ENCODE results near the gene LGI1.

Gene LGI1

DNA sequence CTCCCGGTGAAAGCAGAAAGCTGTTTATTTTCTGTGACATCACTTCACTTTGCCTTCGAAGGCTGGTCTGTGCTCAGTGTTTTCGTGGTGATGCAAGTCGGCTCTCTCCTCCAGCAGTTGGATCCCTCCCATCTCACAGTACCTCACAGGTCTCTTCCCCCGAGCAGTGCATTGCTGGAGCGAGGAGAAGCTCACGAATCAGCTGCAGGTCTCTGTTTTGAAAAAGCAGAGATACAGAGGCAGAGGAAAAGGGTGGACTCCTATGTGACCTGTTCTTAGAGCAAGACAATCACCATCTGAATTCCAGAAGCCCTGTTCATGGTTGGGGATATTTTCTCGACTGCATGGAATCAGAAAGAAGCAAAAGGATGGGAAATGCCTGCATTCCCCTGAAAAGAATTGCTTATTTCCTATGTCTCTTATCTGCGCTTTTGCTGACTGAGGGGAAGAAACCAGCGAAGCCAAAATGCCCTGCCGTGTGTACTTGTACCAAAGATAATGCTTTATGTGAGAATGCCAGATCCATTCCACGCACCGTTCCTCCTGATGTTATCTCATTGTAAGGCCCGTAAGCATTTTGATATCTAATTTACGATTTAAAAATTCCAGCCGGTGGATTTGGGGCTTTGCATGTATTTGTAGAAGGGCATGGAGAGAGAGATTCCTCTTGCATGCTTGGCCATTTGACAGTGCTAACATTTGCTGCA is at the start of gene LGI1:
LGI1 (plus strand) TSS at position 136 of the 707 bp plus-strand sequence; CDS start at position 345, 209 bp downstream.
- DNase-seq: peak in 8 of 10 donors; percentile 33 to 93 (median 64)
- intact Hi-C loops (cut with DNase I): loop anchor here (2.0 to 10.0 kb wide), 2 partner anchors 55 to 57 kb away; partner anchors contain the start of gene FRA10AC1

GRCh38 chr10:93710333-93710909 is 47.3 kb upstream of the LGI1 start:
- intact Hi-C loops (cut with DNase I): no loop called here
- DNase-seq: no peak

DNA sequence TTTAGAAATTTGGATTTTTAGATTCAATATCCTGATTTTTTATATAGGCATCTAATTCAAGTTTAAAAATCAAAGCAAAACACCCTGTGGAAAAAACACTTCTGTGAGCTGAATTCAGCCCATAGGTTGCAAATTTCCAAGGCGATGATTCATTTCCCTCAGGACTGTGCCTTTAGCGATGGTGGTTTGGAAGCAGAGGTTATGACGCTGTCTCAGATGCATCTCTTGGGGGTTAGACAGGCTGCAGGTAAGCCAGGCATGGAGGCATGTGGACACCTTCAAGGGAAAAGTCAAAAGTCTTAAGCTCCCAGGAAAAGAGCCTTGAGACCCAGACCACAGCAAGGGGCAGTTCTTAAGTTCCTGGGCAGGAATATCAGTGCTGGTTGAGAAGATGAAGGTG is 45.8 kb upstream of the LGI1 start:
- intact Hi-C loops (cut with DNase I): no loop called here
- no peak for DNase-seq

DNA sequence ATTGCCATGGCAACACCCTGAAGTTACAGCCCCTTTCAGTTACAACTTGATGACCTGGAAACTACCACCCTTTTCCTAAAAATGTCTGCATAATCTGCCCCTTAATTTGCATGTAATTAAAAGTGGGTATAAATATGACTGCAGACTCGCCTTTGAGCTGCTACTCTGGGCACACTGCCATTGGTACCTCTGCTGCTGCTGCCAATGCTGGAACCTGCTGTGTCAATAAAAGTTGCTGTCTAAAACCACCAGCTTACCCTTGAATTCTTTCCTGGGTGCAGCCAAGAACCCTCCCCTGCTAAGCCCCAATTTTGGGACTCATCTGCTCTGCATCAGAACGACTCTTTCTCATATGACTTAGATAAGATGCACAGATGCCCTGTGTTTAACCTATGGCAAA is 45.1 kb upstream of the LGI1 start:
- intact Hi-C loops (cut with DNase I): no loop called here
- DNase-seq: peak in 2 of 10 donors; percentile 9 to 79

GRCh38 chr10:93715345-93715744 is 42.4 kb upstream of the LGI1 start:
- intact Hi-C loops (cut with DNase I): no loop called here
- DNase-seq: no peak

DNA sequence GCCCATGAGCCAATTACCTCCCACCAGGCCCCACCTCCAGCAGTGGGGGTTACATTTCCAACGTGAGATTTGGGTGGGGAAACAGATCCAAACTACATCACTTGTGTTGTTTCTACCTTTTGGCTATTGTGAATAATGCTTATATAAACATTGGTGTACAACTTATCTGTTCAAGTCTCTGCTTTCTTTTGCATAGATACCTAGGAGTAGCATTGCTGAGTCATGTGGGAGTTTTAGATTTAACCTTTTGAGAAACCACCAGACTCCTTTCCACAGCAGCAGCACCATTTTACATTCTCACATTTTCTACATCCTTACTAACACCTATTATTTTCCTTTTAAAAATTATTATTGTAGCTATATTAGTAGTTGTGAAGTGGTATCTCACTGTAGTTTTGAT is 41.0 kb upstream of the LGI1 start:
- intact Hi-C loops (cut with DNase I): no loop called here
- DNase-seq: no peak

GRCh38 chr10:93718937-93719725 is 38.6 kb upstream of the LGI1 start:
- intact Hi-C loops (cut with DNase I): no loop called here
- DNase-seq: peak in 1 of 10 donors; percentile 77

DNA sequence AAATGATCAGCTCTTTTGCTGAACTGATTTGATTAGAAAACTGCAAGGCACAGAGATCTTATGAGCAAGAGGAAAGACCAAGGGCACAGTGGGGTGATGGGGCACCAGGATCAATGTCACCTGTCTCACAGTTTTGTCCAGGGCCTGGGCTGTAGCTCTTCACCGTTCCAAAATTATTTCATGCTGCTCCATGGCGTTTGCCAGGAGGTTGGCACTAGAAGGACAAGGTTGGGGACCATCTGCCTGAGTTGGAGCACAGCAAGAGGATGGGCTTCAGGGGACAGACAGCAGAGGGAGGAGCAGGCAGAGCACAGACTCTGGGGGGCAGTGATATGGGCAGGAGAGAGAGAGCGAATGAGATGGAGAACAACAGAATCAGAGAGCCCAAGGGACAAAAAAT is 37.8 kb upstream of the LGI1 start:
- no peak for DNase-seq
- intact Hi-C loops (cut with DNase I): no loop called here

DNA sequence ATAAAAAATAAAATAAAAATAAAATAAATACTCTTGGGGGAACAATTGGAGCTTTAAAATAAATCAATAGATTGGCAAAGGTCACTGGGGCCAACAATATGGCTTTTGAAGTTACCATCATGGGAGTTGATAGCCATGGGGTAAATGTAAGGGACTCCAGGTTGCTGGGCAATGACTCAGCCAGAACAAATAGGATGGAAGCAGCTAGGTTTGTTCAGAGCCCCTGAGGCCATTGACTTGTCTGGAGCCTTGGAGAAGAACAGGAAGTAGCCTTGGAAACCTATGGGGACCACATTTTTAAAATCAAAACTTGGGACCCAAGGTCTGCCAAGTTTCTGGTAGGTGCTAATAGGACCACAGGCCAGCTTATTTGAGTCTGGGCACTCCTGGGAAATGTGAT is 35.2 kb upstream of the LGI1 start:
- no peak for DNase-seq
- intact Hi-C loops (cut with DNase I): no loop called here

- DNase-seq: no peak
- intact Hi-C loops (cut with DNase I): no loop called here
Observed at GRCh38 chr10:93723153-93723552, 34.6 kb upstream of the LGI1 start.

DNA sequence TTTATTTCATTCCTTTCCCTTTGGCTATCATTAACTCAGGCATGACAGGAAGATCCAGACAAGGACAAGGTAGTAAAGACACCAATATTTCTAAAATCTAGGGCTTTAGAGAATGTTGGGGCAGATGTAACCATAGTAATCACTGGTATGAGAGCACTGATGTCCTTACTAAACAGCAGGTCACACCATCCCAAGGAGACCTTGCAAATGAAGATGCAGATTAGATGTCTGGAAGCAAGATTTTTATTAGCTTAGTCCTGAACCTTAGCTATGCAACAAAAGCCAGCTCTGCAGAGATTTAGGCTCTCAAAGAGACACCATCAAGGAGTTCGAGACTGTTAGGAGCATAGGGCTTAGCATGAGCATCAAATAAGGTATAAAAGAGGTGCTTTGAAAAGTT is 31.7 kb upstream of the LGI1 start:
- DNase-seq: no peak
- intact Hi-C loops (cut with DNase I): no loop called here

DNA sequence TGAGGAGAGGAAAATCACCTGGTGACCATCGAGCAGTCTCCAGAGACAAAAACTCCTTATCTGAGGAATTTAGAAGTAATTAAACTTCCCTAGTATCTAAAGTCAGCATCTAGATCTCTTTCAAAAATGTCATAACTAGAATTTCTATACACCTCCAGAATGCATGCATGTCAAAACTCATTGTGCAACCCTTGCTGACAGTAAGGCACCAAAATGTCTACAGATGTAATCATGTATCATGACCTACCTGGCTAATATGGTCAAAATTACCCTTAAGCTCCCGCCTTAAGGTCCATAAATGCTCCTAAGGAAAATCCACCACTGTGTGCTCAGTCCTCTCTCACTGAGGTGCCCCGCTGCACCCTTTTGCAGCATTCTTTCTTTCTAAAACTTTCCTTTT is 16.4 kb upstream of the LGI1 start:
- intact Hi-C loops (cut with DNase I): no loop called here
- no peak for DNase-seq

GRCh38 chr10:93742633-93743349 is 14.9 kb upstream of the LGI1 start:
- no peak for DNase-seq
- intact Hi-C loops (cut with DNase I): no loop called here

- peak in 1 of 10 donors; percentile 75 for DNase-seq
Observed at GRCh38 chr10:93745408-93746065, 12.2 kb upstream of the LGI1 start.

GRCh38 chr10:93746844-93747284 is 10.9 kb upstream of the LGI1 start:
- intact Hi-C loops (cut with DNase I): no loop called here
- DNase-seq: no peak

More at GRCh38 chr10:93745408-93746065, 12.2 kb upstream of the LGI1 start:
- intact Hi-C loops (cut with DNase I): no loop called here

GRCh38 chr10:93749218-93749799 is 8.4 kb upstream of the LGI1 start:
- intact Hi-C loops (cut with DNase I): no loop called here
- DNase-seq: no peak

GRCh38 chr10:93751124-93751523 is 6.6 kb upstream of the LGI1 start:
- DNase-seq: no peak
- intact Hi-C loops (cut with DNase I): loop anchor here (10.0 kb wide), 1 partner anchor 64 kb away; no protein-coding TSS in a partner anchor

- intact Hi-C loops (cut with DNase I): loop anchor here (10.0 kb wide), 1 partner anchor 63 kb away; no protein-coding TSS in a partner anchor
- peak in 7 of 10 donors; percentile 35 to 86 (median 56) for DNase-seq
Observed at GRCh38 chr10:93751832-93752231, 5.9 kb upstream of the LGI1 start.

GRCh38 chr10:93752761-93753160 is 5.0 kb upstream of the LGI1 start:
- intact Hi-C loops (cut with DNase I): loop anchor here (10.0 kb wide), 1 partner anchor 62 kb away; no protein-coding TSS in a partner anchor
- DNase-seq: no peak
